ENCODE results near the gene WDFY1.
A peak's percentile ranks its signal among the peaks of the same experiment; 100 is the strongest.

WDFY1 gene

DNA sequence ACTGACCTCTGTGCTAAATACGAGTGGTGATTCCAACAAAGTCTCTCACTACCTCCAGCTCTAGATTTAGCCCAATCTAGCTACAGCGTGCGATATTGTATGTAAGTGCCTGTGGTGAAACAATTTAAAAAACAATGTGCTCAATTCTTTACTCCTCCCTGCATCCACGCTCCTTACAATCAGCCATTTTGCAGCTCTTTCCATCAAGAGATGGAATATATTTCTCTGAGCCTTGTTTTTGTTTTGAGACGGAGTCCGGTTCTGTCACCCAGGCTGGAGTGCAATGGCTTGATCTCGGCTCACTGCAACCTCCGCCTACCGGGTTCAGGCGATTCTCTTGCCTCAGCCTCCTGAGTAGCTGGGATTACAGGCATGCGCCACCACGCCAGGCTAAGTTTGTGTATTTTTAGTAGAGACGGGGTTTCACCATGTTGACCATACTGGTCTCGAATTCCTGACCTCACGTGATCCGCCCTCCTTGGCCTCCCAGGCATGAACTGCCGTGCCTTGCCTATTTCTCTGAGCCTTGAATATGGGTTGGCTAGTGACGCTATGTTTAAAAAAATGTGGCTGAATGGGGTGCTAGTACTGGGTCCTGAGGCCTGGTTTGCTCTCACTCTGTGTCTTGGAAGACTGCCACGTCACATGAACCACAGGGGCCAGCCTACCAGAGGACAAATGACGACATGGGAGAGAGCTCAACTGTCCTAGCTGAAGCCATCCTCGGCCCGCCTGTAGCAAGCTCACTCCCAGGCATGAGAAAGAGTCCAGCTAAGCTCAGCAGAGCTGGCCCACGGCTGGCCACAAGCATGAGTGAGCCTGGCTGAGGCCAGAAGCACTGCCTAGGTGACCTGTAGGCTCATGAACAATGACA, 14.8 kb downstream of the WDFY1 start:
- DNase-seq (ENCODE audit: low spot score), result no peak

DNA sequence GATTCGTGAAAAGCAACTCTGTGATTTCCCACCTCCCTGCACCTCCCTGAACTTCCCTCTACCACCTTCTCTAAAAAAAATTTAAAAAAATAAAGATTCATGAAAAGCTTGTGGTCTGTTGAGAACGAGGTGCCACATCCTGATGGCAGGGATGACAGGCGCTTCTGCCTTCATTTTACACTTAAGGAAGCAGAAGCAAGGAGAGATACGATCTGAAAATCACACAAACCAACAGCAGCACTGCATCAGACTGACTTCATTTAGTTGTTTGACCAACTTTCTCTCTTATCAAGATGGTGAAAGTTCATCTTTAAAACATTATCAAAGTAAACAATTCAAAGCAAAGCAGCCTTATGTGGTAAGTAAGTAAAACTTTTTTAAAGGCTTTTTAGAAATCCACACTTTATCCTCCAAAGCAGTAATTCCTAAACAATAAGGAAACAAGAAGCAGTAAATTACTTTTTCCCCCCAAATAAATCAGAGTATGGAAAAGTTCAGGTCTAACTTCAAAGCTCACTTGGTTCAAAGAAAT, 15.5 kb downstream of the WDFY1 start:
- no peak for DNase-seq (ENCODE audit: low spot score)

DNA sequence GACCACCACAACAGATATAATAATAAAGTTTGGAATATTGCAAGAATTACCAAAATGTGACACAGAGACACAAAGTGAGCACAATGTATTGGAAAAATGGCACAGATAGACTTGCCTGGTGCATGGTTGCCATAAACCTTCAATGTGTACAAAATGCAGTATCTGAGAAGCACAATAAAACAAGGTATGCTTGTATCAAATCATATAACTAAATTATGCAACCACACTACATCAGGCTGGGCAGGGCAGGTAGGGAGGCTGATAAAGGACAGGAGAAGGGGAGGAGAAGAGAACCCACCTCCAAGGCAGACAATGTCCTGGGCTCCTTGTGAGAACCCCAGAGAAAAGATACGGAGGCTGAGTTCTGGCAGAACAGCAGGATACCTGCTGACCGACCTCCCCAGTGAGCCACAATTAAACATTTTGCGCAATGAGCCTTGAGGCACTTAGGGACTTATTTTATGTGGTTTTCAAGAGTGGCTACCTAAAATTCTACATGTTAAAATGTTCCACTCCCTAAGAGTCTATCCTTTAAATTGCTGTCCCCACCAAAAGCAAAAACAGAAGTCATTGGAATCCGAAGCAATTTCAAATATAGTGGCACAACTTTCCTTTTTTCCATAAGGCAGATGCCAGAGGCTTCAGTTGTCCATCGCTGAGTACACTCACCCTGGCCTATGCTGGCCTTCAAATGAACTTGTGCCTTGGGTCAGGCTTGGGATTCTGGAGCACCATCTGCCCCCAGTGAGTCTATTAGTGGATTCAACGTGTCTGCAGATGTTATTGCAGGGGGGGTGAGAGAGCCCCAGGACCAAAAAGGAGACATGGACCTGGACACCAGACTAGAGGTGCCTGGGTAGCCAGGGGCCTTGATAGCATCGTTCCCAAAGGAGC, 16.8 kb downstream of the WDFY1 start:
- DNase-seq (ENCODE audit: low spot score), result no peak

- DNase-seq (ENCODE audit: low spot score), result no peak
These were observed 20.0 kb downstream of the WDFY1 start for GRCh38 chr2:223925106-223925505.

GRCh38 chr2:223923976-223924375, 21.2 kb downstream of the WDFY1 start:
- no peak for DNase-seq (ENCODE audit: low spot score)

DNA sequence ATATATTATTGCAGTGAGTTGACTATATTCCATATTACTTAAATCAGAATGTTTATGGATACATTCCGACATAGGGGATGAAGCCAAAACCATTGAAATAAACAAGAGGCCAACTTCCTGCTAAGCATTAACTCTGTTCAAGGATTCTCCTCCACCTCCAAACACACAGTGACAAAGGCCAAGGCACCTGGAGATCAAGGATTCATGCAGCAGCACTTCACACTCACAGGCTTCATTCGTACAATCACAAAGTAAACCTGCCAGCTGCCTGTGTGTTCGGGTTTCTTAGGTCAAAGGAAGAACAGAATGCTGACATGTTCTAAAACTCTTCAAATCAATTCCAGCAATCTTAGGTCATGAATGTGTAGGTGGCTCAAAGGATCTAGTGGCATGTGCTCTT, 22.8 kb downstream of the WDFY1 start:
- no peak for DNase-seq (ENCODE audit: low spot score)

GRCh38 chr2:223921204-223921603, 23.9 kb downstream of the WDFY1 start:
- no peak for DNase-seq (ENCODE audit: low spot score)

- no peak for DNase-seq (ENCODE audit: low spot score)
These were observed 25.0 kb downstream of the WDFY1 start for GRCh38 chr2:223920109-223920508.

DNA sequence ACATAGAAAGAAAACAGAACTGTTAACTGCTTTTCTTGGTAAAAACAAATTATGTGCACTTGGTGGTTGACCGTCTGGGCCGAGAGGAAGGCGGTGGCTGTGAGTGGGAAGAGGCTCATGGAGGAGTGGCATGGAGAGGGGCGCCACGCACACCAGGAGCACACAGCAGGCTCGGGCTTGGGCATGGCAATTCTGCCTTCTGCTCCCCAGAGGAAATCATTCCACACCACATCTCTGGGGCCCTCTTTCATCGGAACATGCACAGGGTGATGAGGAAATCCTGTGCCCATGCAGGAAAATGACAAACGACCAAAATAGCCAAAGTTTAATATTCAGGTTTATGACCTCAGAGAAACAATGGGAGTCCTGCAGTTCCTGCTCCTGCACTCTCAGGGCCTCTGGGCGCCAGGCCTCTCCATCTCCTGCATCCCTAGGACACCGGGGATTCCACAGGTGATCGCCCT, 26.4 kb downstream of the WDFY1 start:
- DNase-seq (ENCODE audit: low spot score), result no peak

DNA sequence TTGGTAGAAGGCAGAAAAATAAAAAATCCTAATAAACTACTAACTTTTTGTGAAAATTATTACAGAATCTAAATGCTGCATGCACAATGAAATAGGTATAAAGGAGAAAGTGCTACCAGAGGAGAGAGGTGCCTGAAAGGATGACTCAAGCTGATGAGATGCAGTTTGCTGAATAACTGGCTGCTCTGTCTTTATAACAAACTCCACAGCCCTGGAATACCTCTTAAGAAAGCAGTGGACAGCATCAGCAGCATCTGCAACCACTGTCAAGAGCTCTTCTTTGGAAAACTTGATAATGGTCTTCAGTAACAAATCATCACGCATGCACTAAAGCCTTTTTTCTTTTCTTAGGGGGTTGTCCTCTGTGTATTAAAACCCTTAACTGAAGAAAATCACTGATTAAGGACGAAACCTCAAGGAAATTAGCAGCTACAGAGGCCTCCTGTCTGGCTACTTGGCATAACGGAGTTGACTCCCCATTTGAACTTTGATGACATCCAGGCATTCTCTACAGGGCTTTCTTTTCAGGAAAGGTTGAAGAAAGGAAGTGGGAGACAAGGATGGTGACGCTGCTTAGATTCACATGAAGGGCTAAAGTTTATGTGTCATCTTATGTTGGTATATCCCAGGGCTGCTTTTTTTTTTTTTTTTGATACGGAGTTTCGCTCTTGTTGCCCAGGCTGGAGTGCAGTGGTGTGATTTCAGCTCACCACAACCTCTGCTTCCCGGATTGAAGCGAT, 28.8 kb downstream of the WDFY1 start:
- DNase-seq (ENCODE audit: low spot score), result no peak

DNA sequence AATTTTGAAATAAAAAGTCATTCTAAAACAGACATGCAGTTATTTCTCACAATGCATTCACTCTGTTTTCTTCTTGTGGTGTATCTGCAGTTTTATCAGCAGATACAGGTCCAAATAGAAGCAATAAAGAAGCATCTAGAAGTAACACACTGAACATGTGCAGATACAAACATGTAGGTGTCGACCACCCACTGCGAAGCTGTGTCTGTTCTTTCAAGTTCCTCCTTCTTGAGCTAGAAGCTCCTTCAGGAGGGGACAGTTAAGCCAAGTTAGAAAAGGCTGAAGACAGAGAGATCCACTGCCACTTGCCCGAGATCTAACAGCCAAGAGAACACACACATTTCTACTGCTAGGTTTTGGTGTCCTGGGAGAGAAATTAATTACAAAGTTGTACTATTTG, 30.1 kb downstream of the WDFY1 start:
- DNase-seq (ENCODE audit: low spot score), result no peak

GRCh38 chr2:223914324-223914723, 30.8 kb downstream of the WDFY1 start:
- DNase-seq (ENCODE audit: low spot score), result no peak

- DNase-seq (ENCODE audit: low spot score), result no peak
These were observed 36.0 kb downstream of the WDFY1 start for GRCh38 chr2:223909001-223909741.

GRCh38 chr2:223908304-223908998, 36.7 kb downstream of the WDFY1 start:
- no peak for DNase-seq (ENCODE audit: low spot score)

- DNase-seq (ENCODE audit: low spot score), result peak; percentile 47
These were observed 39.1 kb downstream of the WDFY1 start for GRCh38 chr2:223905996-223906395.

DNA sequence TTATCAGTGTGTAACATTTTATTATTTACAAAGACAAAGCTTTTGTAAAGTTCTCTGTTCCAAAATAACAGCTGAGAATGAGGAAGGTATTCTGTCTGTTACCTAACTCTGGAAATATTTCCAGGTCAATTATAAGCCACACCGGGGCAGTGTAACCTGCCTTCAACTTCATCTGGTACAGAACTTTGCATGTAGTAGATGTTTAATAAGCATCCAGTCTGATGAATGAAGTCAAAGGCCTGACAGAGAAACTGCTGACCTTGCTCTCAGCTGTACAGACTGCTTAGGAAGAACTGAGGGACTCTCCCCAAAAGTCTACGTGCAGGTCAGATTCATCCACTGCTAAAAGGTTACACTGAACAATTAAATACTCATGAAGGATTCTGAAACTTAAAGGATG, 43.3 kb downstream of the WDFY1 start:
- no peak for DNase-seq (ENCODE audit: low spot score)

- no peak for DNase-seq (ENCODE audit: low spot score)
These were observed 43.8 kb downstream of the WDFY1 start for GRCh38 chr2:223901311-223901710.

- DNase-seq (ENCODE audit: low spot score), result no peak
These were observed 44.6 kb downstream of the WDFY1 start for GRCh38 chr2:223900531-223900930.

DNA sequence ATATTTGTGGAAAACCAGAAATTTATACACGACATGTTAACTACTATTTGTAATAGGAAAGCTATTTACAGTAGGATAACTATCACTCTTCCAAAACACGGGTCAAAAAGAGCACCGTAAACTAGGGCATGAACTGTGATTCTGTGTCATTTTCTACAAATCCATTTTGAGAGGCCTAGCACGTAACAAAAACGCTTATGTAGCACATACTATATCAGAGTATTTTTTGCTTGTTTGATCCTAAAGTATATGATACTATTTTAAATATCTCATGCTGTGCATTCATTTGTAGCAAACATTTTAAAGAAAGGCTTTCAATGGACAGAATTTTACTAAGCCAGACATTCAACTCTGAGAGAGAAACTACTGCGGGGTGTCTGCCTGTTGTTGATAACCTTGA, 45.1 kb downstream of the WDFY1 start:
- no peak for DNase-seq (ENCODE audit: low spot score)

DNA sequence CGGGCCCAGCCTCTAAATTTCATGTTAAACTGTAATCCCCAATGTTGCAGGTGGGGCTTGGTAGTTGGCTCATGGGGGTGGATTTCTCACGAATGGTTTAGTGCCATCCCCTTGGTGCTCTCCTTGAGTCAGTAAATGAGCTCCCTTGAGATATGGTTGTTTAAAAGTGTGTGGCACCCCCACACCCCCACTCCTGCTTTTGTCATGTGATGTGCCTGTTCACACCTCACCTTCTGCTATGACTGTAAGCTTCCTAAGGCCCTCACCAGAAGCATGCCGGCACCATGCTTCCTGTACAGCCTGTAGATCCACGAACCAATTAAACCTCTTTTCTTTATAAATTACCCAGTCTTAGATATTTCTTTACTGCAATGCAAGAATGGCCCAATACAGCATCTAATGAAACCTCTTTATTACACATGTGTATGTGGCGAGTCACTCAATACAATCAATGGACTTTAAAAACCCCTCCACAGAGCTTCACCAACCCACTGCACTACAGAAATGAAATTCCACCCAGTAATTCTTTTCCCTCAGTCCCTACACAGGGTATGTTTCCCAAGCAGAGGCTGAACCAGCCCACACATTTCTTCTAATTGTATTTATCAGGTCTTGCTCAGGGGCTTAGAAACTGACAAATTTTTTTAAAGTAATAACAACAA, 47.3 kb downstream of the WDFY1 start:
- no peak for DNase-seq (ENCODE audit: low spot score)
